Measurements from ENCODE around the gene CBFA2T3. TPM values are rescaled to one million over a fixed set of nuclear protein-coding genes. Genes with fewer than 3 reads are reported as not detected.

CBFA2T3 gene
- total and polyA plus RNA-seq, 2 of the 8 experiments (the other 6 are each of a cell fraction or from before 2014, with no cell fraction given): 0.51 to 1.3 TPM

DNA sequence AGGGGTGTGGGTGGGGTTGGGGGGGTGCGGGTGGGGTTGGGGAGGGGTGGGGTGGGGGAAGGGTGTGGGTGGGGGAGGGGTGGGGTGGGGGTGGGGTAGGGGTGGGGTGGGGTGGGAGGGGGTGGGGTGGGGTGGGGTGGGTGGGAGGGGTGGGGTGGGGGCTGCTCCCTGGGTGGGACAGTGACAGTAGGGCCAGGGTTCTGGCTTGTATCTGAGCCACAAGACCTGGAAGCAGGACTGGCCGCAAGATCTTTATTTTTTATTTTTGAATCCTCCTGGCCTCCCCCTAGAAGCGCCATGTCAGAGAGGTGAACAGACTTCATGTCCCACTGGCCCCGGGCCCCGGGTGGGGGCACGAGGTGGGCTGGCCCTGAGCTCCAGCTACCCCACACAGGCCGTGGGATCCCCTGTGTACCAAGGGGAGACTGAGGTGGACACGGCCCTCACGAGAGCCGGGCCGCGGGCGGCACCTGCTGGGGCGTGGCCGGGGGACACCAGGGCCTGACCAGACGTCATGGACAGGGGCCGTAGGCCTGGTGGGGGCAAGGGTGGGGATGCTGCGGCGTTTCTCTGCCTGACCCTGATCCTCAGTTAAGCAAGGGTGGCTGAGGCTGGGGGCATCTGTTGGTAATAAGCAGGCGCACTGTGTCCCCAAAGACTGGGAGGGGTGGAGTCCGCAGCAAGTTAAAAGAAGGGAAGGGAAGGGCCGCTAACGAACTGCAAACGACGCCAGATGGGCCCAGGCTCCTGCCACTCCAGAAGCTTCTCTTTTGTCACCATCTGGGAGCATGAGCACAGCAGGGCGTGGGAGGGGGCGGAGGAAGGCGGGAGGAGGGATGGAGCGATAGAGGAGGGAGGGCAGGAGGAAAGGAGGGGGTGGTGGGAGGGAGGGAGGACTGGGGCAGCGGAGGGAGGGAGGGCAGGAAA lies 88.3 kb downstream of the CBFA2T3 start (continued):
- TF ChIP-seq, protein P1, sequence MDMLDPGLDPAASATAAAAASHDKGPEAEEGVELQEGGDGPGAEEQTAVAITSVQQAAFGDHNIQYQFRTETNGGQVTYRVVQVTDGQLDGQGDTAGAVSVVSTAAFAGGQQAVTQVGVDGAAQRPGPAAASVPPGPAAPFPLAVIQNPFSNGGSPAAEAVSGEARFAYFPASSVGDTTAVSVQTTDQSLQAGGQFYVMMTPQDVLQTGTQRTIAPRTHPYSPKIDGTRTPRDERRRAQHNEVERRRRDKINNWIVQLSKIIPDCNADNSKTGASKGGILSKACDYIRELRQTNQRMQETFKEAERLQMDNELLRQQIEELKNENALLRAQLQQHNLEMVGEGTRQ (IDR thresholded peaks at IDR 0.05; ENCODE audit: low read length): no peak
- TF ChIP-seq TAF1 (IDR thresholded peaks at IDR 0.05; ENCODE audit: low read depth, low read length): no peak
